A549 (cell line): ENCODE data around the gene CTSA. TPM values are rescaled to one million over a fixed set of nuclear protein-coding genes. Genes with fewer than 3 reads are reported as not detected.
A peak's percentile ranks its signal among the peaks of the same experiment; 100 is the strongest.

Experiments used
- ATAC-seq, 2 experiments: fragments of 200-7000 bp in 1 of 2; fragments of >200 bp in 1 of 2; cut with Nextera tagmentation in 1 of 2; cut with Tn5 transposase in 1 of 2; 3 replicates each; pipeline versions ENCODE4 v1.8.0 to v1.9.1; 2018 to 2020; ENCODE audit warnings: mild to moderate bottlenecking in 1 of 2, moderate library complexity in 1 of 2
- CTCF ChIA-PET: fragments of 300-600 bp; sonication (Branson Sonifier 250); formaldehyde crosslinking; extraction: SDS; loops from one replicate; lab custom pipeline; 2021; ENCODE audit warnings: antibody characterized with exemption, inconsistent platforms; lab: Yijun Ruan, JAX
- POLR2A ChIA-PET: fragments of 350-600 bp; formaldehyde crosslinking; extraction: SDS; loops from one replicate; lab custom pipeline; 2021; ENCODE audit warnings: antibody characterized with exemption, inconsistent platforms; lab: Yijun Ruan, JAX
- DNase-seq, 2 experiments: peaks; one replicate each; pipeline versions ENCODE4 v3.0.0 to v3.0.0-alpha.2; 2011 to 2016; ENCODE audit warnings: low read depth in 1 of 2, low spot score in 1 of 2
- FAIRE-seq: peaks from 2 replicates; lab custom pipeline; 2011; peaks lifted over from hg19 to GRCh38; lab: Jason Lieb, UNC
- H3K27ac ChIP-seq, 2 experiments: fragments of >200 bp; sonication (Bioruptor Twin); formaldehyde crosslinking; 3 replicates each; pipeline ENCODE4 v1.5.1; 2016 to 2017
- H3K4me1 ChIP-seq: fragments of >200 bp; sonication (Bioruptor Twin); formaldehyde crosslinking; 3 replicates; pipeline ENCODE4 v1.6.1; 2016
- H3K4me2 ChIP-seq: fragments of >200 bp; sonication (Bioruptor Twin); formaldehyde crosslinking; 3 replicates; pipeline ENCODE4 v1.6.1; 2016
- H3K4me3 ChIP-seq: fragments of >200 bp; sonication (Bioruptor Twin); formaldehyde crosslinking; 3 replicates; pipeline ENCODE4 v1.5.1; 2016
- H3K9me3 ChIP-seq: fragments of >200 bp; sonication (Bioruptor Twin); formaldehyde crosslinking; 3 replicates; pipeline ENCODE4 v1.6.1; 2016
- ATOH8 ChIP-seq: fragments of 250-450 bp; sonication (Bioruptor Pico); IDR thresholded peaks from 2 replicates; pipeline ENCODE4 v1.5.0; 2020; ENCODE audit warnings: low read depth, mild to moderate bottlenecking, moderate library complexity
- CBX2 ChIP-seq: fragments of 200-600 bp; sonication (generic); IDR thresholded peaks from 2 replicates; pipeline ENCODE4 v1.6.1; 2016; ENCODE audit warnings: low read depth, mild to moderate bottlenecking, borderline replicate concordance
- EP300 ChIP-seq, 2 experiments: fragments of >200 bp; sonication (Bioruptor Twin); formaldehyde crosslinking; IDR thresholded peaks; 2 replicates in 1 of 2; 3 replicates in 1 of 2; pipeline ENCODE4 v1.6.1; 2016 to 2017
- ESRRA ChIP-seq: fragments of 150-350 bp; IDR thresholded peaks from 2 replicates; pipeline ENCODE4 v1.6.1; 2014; ENCODE audit warnings: mild to moderate bottlenecking, low read length, borderline replicate concordance
- FOSB ChIP-seq: fragments of 250-450 bp; sonication (Bioruptor Pico); IDR thresholded peaks from 2 replicates; pipeline ENCODE4 v1.5.0; 2020; ENCODE audit warnings: mild to moderate bottlenecking, moderate library complexity
- HEYL ChIP-seq: fragments of 250-450 bp; sonication (Bioruptor Pico); IDR thresholded peaks from 2 replicates; pipeline ENCODE4 v1.8.0; 2021; ENCODE audit warnings: mild to moderate bottlenecking, moderate library complexity
- HMGXB4 ChIP-seq: fragments of 250-450 bp; sonication (Bioruptor Pico); IDR thresholded peaks from 2 replicates; pipeline ENCODE4 v1.5.0; 2021; ENCODE audit warnings: mild to moderate bottlenecking, moderate library complexity, borderline replicate concordance
- JUN ChIP-seq, 2 experiments: fragments of >200 bp; sonication (Bioruptor Twin); formaldehyde crosslinking; IDR thresholded peaks; 2 replicates in 1 of 2; 3 replicates in 1 of 2; pipeline ENCODE4 v1.6.1; 2016 to 2017
- KDM1A ChIP-seq: fragments of 200-600 bp; sonication (generic); IDR thresholded peaks from 2 replicates; pipeline ENCODE4 v1.6.1; 2016; ENCODE audit warnings: low read depth, mild to moderate bottlenecking
- KDM5A ChIP-seq: fragments of 200-600 bp; sonication (generic); IDR thresholded peaks from 2 replicates; pipeline ENCODE4 v1.6.1; 2016; ENCODE audit warnings: antibody characterized with exemption, mild to moderate bottlenecking
- MAFK ChIP-seq: fragments of 450-650 bp; IDR thresholded peaks from 2 replicates; pipeline ENCODE4 v1.6.1; 2014; ENCODE audit not compliant: partially characterized antibody
- POLR2AphosphoS2 ChIP-seq: conservative IDR thresholded peaks from 2 replicates; pipeline ENCODE4 v1.6.1; 2012; ENCODE audit warnings: low read length, improper control_type of control experiment, inconsistent platforms
- REST ChIP-seq: fragments of 200-600 bp; sonication (generic); IDR thresholded peaks from 2 replicates; pipeline ENCODE4 v1.6.1; 2016; ENCODE audit warnings: antibody characterized with exemption, mild to moderate bottlenecking, moderate library complexity
- RFX5 ChIP-seq: fragments of 450-650 bp; IDR thresholded peaks from 2 replicates; pipeline ENCODE4 v1.7.1; 2014; ENCODE audit warnings: antibody characterized with exemption, mild to moderate bottlenecking, moderate library complexity
- RNF2 ChIP-seq: fragments of 200-600 bp; sonication (generic); IDR thresholded peaks from 2 replicates; pipeline ENCODE4 v1.6.1; 2016; ENCODE audit warnings: low read depth, mild to moderate bottlenecking, antibody characterized with exemption, moderate library complexity, borderline replicate concordance
- ZC3H11A ChIP-seq: fragments of 450-650 bp; IDR thresholded peaks from 2 replicates; pipeline ENCODE4 v1.6.1; 2014; ENCODE audit warnings: antibody characterized with exemption, mild to moderate bottlenecking
- ZNF302 ChIP-seq: fragments of 250-450 bp; sonication (Bioruptor Pico); IDR thresholded peaks from 2 replicates; pipeline ENCODE4 v1.9.0; 2021; ENCODE audit warnings: inconsistent platforms, mild to moderate bottlenecking, moderate library complexity
- WGBS: methylation state at CpG from one replicate; pipeline ENCODE4 v1.1.6; 2017; ENCODE audit errors: missing lambda C conversion rate; 5-methylcytosine and 5-hydroxymethylcytosine counted together
- polyA plus RNA-seq, 4 experiments: library from polyadenylated mRNA; depleted of rRNA in 3 of 4; stranded (reverse); fragments of >200 nt; fragmentation: RNase III in 1 of 4; extraction: RNeasy Plus Mini Kit Qiagen cat#74134 plus additional on column Dnase treatment in 1 of 4; gene quantifications; 2 replicates in 3 of 4; 3 replicates in 1 of 4; pipeline ENCODE4 v1.2.3, GENCODE V29; 2011 to 2017
- TF ChIP-seq, protein P1 (sequence below): fragments of >200 bp; sonication (Bioruptor Twin); formaldehyde crosslinking; IDR thresholded peaks from 3 replicates; pipeline ENCODE4 v1.6.1; 2016

CTSA gene
- polyA plus RNA-seq, 2 of the 4 experiments (the other 2 are of a cell fraction): 53.1 to 95.6 TPM

GRCh38 chr20:45848421-45848820 is 42.7 kb upstream of the CTSA start:
- no peaks in the 10 kb centered on the region for H3K4me1 ChIP-seq
- no peak overlapping the region for H3K4me2 ChIP-seq
- no peak for TF ChIP-seq REST
- no peak for TF ChIP-seq FOSB (CRISPR knock-in tag)
- no peak for TF ChIP-seq JUN (IDR thresholded peaks at IDR 0.05)
- TF ChIP-seq ATOH8: no peak
- no peak for TF ChIP-seq EP300 (IDR thresholded peaks at IDR 0.05)
- no peak for TF ChIP-seq POLR2AphosphoS2
- TF ChIP-seq, protein P1, sequence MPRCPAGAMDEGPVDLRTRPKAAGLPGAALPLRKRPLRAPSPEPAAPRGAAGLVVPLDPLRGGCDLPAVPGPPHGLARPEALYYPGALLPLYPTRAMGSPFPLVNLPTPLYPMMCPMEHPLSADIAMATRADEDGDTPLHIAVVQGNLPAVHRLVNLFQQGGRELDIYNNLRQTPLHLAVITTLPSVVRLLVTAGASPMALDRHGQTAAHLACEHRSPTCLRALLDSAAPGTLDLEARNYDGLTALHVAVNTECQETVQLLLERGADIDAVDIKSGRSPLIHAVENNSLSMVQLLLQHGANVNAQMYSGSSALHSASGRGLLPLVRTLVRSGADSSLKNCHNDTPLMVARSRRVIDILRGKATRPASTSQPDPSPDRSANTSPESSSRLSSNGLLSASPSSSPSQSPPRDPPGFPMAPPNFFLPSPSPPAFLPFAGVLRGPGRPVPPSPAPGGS: no peak
- TF ChIP-seq RNF2: no peak
- no peak for TF ChIP-seq ZNF302 (CRISPR knock-in tag)
- no peak for TF ChIP-seq KDM1A
- TF ChIP-seq KDM5A: no peak
- no peak for TF ChIP-seq CBX2
- no peak for TF ChIP-seq HMGXB4 (CRISPR knock-in tag)
- TF ChIP-seq ZC3H11A: no peak
- no peak for TF ChIP-seq ESRRA
- TF ChIP-seq HEYL (CRISPR knock-in tag): no peak
- TF ChIP-seq MAFK: no peak
- no peaks in the 10 kb centered on the region for H3K9me3 ChIP-seq
- ChIA-PET POLR2A (no interaction called here), CTCF (interaction anchor here (0.6 kb wide), 1 partner anchor 48 kb away, joined by 3 read pairs; no protein-coding TSS in a partner anchor)
- WGBS: 92% methylated on average over 8 of the region's 8 CpGs
- ATAC-seq (peak in 1 of 2 experiments; percentile 20; a peak in 1 of 6 replicates), FAIRE-seq (no peak), DNase-seq (no peak)
- no peak overlapping the region for H3K27ac ChIP-seq
- H3K4me3 ChIP-seq: no peak overlapping the region

GRCh38 chr20:45848969-45849582 is 42.1 kb upstream of the CTSA start:
- WGBS: 83% methylated on average over 8 of the region's 8 CpGs
- ChIA-PET POLR2A (no interaction called here), CTCF (interaction anchor here (0.7 to 1.3 kb wide), 2 partner anchors 19 to 104 kb away, joined by 3 to 4 read pairs; no protein-coding TSS in a partner anchor)

More at GRCh38 chr20:45848969-45849582, 42.1 kb upstream of the CTSA start:
- no peaks in the 10 kb centered on the region for H3K4me1 ChIP-seq
- no peaks in the 10 kb centered on the region for H3K9me3 ChIP-seq
- H3K4me3 ChIP-seq: no peak overlapping the region
- TF ChIP-seq RFX5 (no peak), FOSB (CRISPR knock-in tag) (no peak)
- TF ChIP-seq, protein P1: no peak
- H3K27ac ChIP-seq: no peak overlapping the region
- peak in 1 of 2 experiments; percentile 52; a peak in 3 of 6 replicates for ATAC-seq
- H3K4me2 ChIP-seq: no peak overlapping the region
- no peak for FAIRE-seq
- no peak for DNase-seq
